Breast epithelium (tissue), 3 donors: Measurements from ENCODE around the gene PRXL2A.

Experiments
- CTCF ChIP-seq, 3 donors: fragments of 450-650 bp; IDR thresholded peaks; one replicate each; pipeline ENCODE4 v1.5.1; 2016 to 2017; ENCODE audit warnings: antibody characterized with exemption in 3 of 3, mild to moderate bottlenecking in 3 of 3, moderate library complexity in 3 of 3
- POLR2A ChIP-seq: fragments of 450-650 bp; IDR thresholded peaks from one replicate; pipeline ENCODE4 v1.6.1; 2016; ENCODE audit warnings: antibody characterized with exemption, mild to moderate bottlenecking, moderate library complexity
- POLR2AphosphoS5 ChIP-seq, 3 donors: sonication (generic); formaldehyde crosslinking; IDR thresholded peaks; one replicate each; pipeline ENCODE4 v1.6.1; 2017; ENCODE audit warnings: antibody characterized with exemption in 3 of 3

DNA sequence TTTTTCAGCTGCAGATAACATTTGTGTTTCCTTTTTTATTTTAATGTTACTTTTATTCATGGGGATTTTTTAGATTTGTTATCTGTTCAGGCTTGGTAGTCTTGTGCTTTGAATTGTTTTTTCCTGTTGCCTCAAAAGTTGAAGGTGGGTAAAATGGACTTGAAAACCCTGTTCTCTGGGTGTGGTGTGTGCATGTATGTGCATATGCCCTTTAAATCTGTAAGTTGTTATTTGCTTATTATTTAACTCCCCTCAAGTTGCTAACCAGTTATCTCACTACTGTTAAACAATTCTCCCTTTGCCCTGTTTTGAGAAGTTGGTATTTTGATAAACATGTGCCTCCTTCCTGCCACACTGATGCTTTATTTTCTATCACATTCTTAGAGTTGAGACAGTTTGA is 76.3 kb downstream of the PRXL2A start:
- TF ChIP-seq POLR2A (no peak), CTCF (IDR thresholded peaks at IDR 0.05) (no peak), POLR2AphosphoS5 (IDR thresholded peaks at IDR 0.05) (no peak)
